T-helper 2 cell (primary cell): ENCODE measurements around the gene SMNDC1.

Experiments used
- DNase-seq, 5 experiments: peaks; one replicate each; pipeline versions ENCODE4 v3.0.0 to v3.0.0-alpha.2; 2012 to 2022

SMNDC1 gene

GRCh38 chr10:110244550-110244949 is 60.2 kb downstream of the SMNDC1 start:
- DNase-seq: no peak

- no peak for DNase-seq
Observed at GRCh38 chr10:110242511-110242910, 62.2 kb downstream of the SMNDC1 start.

GRCh38 chr10:110241841-110242240 is 62.9 kb downstream of the SMNDC1 start:
- DNase-seq: no peak

GRCh38 chr10:110241407-110241806 is 63.3 kb downstream of the SMNDC1 start:
- DNase-seq: peak in 1 of 5 experiments; percentile 26
